HepG2 (cell line): ENCODE results near the gene GPR162. TPM values are rescaled to one million over a fixed set of nuclear protein-coding genes. Genes with fewer than 3 reads are reported as not detected.

Experiments
- HHEX ChIP-seq: IDR thresholded peaks from 2 replicates; pipeline ENCODE4 v1.6.1; 2016; ENCODE audit warnings: control low read depth
- HOXA3 ChIP-seq: sonication (generic); formaldehyde crosslinking; IDR thresholded peaks from 2 replicates; pipeline ENCODE4 v1.5.0; 2020; ENCODE audit warnings: missing genetic modification reagents
- IRF1 ChIP-seq: sonication (generic); formaldehyde crosslinking; IDR thresholded peaks from 2 replicates; pipeline ENCODE4 v1.4.0; 2020; ENCODE audit warnings: low read depth, mild to moderate bottlenecking, missing genetic modification reagents
- KDM4B ChIP-seq: sonication (generic); formaldehyde crosslinking; IDR thresholded peaks from 2 replicates; pipeline ENCODE4 v1.4.0; 2020; ENCODE audit warnings: missing genetic modification reagents
- NFE2 ChIP-seq: sonication (generic); formaldehyde crosslinking; IDR thresholded peaks from 2 replicates; pipeline ENCODE4 v1.4.0; 2020; ENCODE audit warnings: missing genetic modification reagents
- RERE ChIP-seq: IDR thresholded peaks from 2 replicates; pipeline ENCODE4 v1.6.1; 2016; ENCODE audit warnings: low read depth, missing genetic modification reagents, missing compliant biosample characterization
- RXRA ChIP-seq: sonication (generic); formaldehyde crosslinking; IDR thresholded peaks from 2 replicates; pipeline ENCODE4 v1.5.1; 2020; ENCODE audit warnings: missing genetic modification reagents
- SMAD1 ChIP-seq: sonication (generic); formaldehyde crosslinking; IDR thresholded peaks from 2 replicates; pipeline ENCODE4 v1.4.0; 2020; ENCODE audit warnings: missing genetic modification reagents, low read depth, mild to moderate bottlenecking, borderline replicate concordance
- SNAPC2 ChIP-seq: sonication (generic); formaldehyde crosslinking; IDR thresholded peaks from 2 replicates; pipeline ENCODE4 v1.8.1; 2022; ENCODE audit warnings: mild to moderate bottlenecking, missing genetic modification reagents
- TAF1 ChIP-seq: sonication (generic); formaldehyde crosslinking; IDR thresholded peaks from 2 replicates; pipeline ENCODE4 v1.4.0; 2020; ENCODE audit warnings: missing genetic modification reagents
- ZEB1 ChIP-seq: IDR thresholded peaks from 2 replicates; pipeline ENCODE4 v1.6.1; 2012; ENCODE audit warnings: mild to moderate bottlenecking, low read depth, inconsistent platforms; ENCODE audit not compliant: insufficient replicate concordance
- ZNF275 ChIP-seq: sonication (generic); formaldehyde crosslinking; IDR thresholded peaks from 2 replicates; pipeline ENCODE4 v1.8.0; 2022; ENCODE audit warnings: missing genetic modification reagents, mild to moderate bottlenecking, inconsistent platforms, borderline replicate concordance
- ZNF510 ChIP-seq: sonication (generic); formaldehyde crosslinking; IDR thresholded peaks from 2 replicates; pipeline ENCODE4 v1.4.0; 2020; ENCODE audit warnings: low read depth, mild to moderate bottlenecking, missing genetic modification reagents
- ZNF564 ChIP-seq: sonication (generic); formaldehyde crosslinking; IDR thresholded peaks from 2 replicates; pipeline ENCODE4 v1.8.1; 2023; ENCODE audit warnings: mild to moderate bottlenecking, missing genetic modification reagents
- polyA plus RNA-seq, 8 experiments: library from polyadenylated mRNA; depleted of rRNA in 3 of 8; stranded (reverse) in 7 of 8; unstranded in 1 of 8; fragments of >200 nt; fragmentation: Illumina TruSeq in 4 of 8; extraction: Trizol in 4 of 8; gene quantifications; 2 replicates each; pipeline versions ENCODE4 v1.2.1 to v1.2.3, GENCODE V29; 2011 to 2016; ENCODE audit warnings: low read depth in 4 of 8, missing spikeins in 1 of 8, mixed read lengths in 1 of 8; ENCODE audit not compliant: insufficient read depth in 1 of 8
- total RNA-seq, 5 experiments: library from RNA; depleted of rRNA; stranded (reverse); fragments of >200 nt; fragmentation: Illumina TruSeq; extraction: Trizol; gene quantifications; 2 replicates each; pipeline ENCODE4 v1.2.3, GENCODE V29; 2016; ENCODE audit warnings: low read depth in 1 of 5
- TF ChIP-seq, protein P1 (sequence below): sonication (generic); formaldehyde crosslinking; IDR thresholded peaks from 2 replicates; pipeline ENCODE4 v1.4.0; 2020; ENCODE audit warnings: mild to moderate bottlenecking, missing genetic modification reagents
- TF ChIP-seq, protein P2 (sequence below): sonication (generic); formaldehyde crosslinking; IDR thresholded peaks from 2 replicates; pipeline ENCODE4 v1.4.0; 2020; ENCODE audit warnings: missing genetic modification reagents

GPR162 gene
- total and polyA plus RNA-seq, 2 of the 13 experiments (the other 11 are each of a cell fraction or from before 2014, with no cell fraction given) = 0.08 TPM; not detected in 1

DNA sequence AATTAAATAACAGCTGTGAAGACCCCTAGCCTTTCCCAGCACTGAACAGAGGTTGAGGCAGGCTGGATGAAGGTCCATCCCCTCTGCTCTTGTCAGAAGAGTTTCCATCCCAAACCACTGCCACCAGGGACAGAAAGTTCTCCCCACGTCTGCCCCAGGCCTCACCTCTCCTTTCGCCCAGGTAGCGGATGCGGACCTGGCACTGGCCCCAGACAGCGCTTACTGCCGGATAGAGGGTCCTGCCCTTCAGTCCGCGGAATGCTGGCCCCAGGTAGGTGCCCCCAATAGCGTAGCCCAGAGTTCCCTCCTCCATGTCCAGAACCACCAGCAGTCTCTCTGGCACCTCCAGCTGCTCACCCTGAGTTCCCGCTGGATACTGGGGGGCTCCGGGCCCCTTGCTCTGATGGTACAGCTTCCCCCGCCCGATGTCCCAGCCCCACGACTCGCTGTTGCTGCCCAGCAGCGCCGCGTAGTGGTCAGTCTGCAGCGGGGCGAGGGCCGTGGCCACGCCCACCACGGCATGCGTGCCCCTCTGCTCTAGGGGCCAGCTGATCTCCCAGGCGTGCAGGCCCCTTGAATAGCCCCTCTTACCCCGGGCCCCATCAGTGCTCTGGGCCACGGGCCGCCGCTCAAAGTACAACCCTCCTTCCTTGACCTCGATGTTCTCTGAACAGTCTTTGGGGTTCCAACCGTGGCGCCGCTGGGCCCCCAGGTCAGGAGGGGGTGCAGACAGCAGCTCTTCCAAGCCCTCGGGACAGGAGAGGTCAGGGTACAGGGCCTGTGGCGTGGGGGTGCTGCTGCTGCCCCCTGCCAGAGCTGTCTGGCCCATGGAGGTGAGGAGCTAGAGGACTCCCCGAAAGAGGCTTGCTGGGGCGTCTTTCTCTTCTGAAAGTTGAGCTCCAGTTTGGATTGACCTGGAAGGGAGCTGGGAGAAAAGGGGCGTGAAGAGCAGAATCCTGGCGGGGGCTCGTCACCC lies 50.7 kb downstream of the GPR162 start (continued):
- TF ChIP-seq RERE (CRISPR knock-in tag) (0 out of 2 replicates have a peak, but pooled peaks have one; percentile 30), HHEX (CRISPR knock-in tag) (no peak), IRF1 (no peak), ZNF510 (CRISPR knock-in tag) (no peak), ZEB1 (no peak), ZNF564 (CRISPR knock-in tag) (no peak), ZNF275 (CRISPR knock-in tag) (no peak), NFE2 (CRISPR knock-in tag) (no peak), RXRA (CRISPR knock-in tag) (peak; percentile 71; the same call in 1 of the 2 replicates), SMAD1 (CRISPR knock-in tag) (0 out of 2 replicates have a peak, but pooled peaks have one; percentile 18), SNAPC2 (CRISPR knock-in tag) (peak; percentile 79; the same call in 1 of the 2 replicates), KDM4B (CRISPR knock-in tag) (peak; percentile 77; the same call in 1 of the 2 replicates), TAF1 (CRISPR knock-in tag) (no peak), HOXA3 (CRISPR knock-in tag) (peak; percentile 77)
- TF ChIP-seq, protein P1, sequence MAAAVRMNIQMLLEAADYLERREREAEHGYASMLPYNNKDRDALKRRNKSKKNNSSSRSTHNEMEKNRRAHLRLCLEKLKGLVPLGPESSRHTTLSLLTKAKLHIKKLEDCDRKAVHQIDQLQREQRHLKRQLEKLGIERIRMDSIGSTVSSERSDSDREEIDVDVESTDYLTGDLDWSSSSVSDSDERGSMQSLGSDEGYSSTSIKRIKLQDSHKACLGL = peak; percentile 31; the same call in 1 of the 2 replicates
- TF ChIP-seq, protein P2, sequence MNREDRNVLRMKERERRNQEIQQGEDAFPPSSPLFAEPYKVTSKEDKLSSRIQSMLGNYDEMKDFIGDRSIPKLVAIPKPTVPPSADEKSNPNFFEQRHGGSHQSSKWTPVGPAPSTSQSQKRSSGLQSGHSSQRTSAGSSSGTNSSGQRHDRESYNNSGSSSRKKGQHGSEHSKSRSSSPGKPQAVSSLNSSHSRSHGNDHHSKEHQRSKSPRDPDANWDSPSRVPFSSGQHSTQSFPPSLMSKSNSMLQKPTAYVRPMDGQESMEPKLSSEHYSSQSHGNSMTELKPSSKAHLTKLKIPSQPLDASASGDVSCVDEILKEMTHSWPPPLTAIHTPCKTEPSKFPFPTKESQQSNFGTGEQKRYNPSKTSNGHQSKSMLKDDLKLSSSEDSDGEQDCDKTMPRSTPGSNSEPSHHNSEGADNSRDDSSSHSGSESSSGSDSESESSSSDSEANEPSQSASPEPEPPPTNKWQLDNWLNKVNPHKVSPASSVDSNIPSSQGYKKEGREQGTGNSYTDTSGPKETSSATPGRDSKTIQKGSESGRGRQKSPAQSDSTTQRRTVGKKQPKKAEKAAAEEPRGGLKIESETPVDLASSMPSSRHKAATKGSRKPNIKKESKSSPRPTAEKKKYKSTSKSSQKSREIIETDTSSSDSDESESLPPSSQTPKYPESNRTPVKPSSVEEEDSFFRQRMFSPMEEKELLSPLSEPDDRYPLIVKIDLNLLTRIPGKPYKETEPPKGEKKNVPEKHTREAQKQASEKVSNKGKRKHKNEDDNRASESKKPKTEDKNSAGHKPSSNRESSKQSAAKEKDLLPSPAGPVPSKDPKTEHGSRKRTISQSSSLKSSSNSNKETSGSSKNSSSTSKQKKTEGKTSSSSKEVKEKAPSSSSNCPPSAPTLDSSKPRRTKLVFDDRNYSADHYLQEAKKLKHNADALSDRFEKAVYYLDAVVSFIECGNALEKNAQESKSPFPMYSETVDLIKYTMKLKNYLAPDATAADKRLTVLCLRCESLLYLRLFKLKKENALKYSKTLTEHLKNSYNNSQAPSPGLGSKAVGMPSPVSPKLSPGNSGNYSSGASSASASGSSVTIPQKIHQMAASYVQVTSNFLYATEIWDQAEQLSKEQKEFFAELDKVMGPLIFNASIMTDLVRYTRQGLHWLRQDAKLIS (CRISPR knock-in tag) = no peak; the same call in 1 of the 2 replicates
